NCI-H2081 treated with DMSO at 0.1 percent for 48 hours (cell line): ENCODE data around the gene TOMM20L.
"Not testable (repeated sequence)": the region's sequence is repeated elsewhere in the genome, so short reads cannot be mapped to it uniquely, and the experiment has no call there.

Experiments
- DNase-seq: peaks from one replicate; lab custom pipeline; 2025; lab: John Stamatoyannopoulos, UW

TOMM20L gene

GRCh38 chr14:58395812-58396788 lies at the start of gene TOMM20L:
Gene TOMM20L (plus strand): TSS chr14:58395930. CDS start chr14:58395958, 28 bp downstream.
- DNase-seq = no peak

- no peak for DNase-seq
Measured at GRCh38 chr14:58353516-58354299, 42.0 kb upstream of the TOMM20L start.

- no peak for DNase-seq
Measured at GRCh38 chr14:58354808-58355207, 40.9 kb upstream of the TOMM20L start.

- no peak for DNase-seq
Measured at GRCh38 chr14:58356268-58356667, 39.5 kb upstream of the TOMM20L start.

- not testable (repeated sequence) for DNase-seq
Measured at GRCh38 chr14:58362272-58362671, 33.5 kb upstream of the TOMM20L start.

GRCh38 chr14:58362798-58363412 lies 32.8 kb upstream of the TOMM20L start:
- DNase-seq = peak; percentile 8

- no peak for DNase-seq
Measured at GRCh38 chr14:58364316-58364715, 31.4 kb upstream of the TOMM20L start.

- no peak for DNase-seq
Measured at GRCh38 chr14:58367296-58367695, 28.4 kb upstream of the TOMM20L start.

- no peak for DNase-seq
Measured at GRCh38 chr14:58368956-58369355, 26.8 kb upstream of the TOMM20L start.

GRCh38 chr14:58376791-58377190 lies 18.9 kb upstream of the TOMM20L start:
- no peak for DNase-seq

GRCh38 chr14:58390830-58391229 lies 4.9 kb upstream of the TOMM20L start:
- no peak for DNase-seq

GRCh38 chr14:58395562-58395811 lies 243 bp upstream of the TOMM20L start:
- no peak for DNase-seq

- no peak for DNase-seq
Measured at GRCh38 chr14:58397156-58397555, 1.4 kb downstream of the TOMM20L start.

- DNase-seq = no peak
Measured at GRCh38 chr14:58398495-58398894, 2.8 kb downstream of the TOMM20L start.

GRCh38 chr14:58398895-58399294 lies 3.2 kb downstream of the TOMM20L start:
- no peak for DNase-seq

GRCh38 chr14:58401587-58401986 lies 5.9 kb downstream of the TOMM20L start:
- DNase-seq = no peak

- no peak for DNase-seq
Measured at GRCh38 chr14:58408681-58409215, 13.0 kb downstream of the TOMM20L start.

- no peak for DNase-seq
Measured at GRCh38 chr14:58414845-58415244, 19.1 kb downstream of the TOMM20L start.

GRCh38 chr14:58415636-58416547 lies 20.2 kb downstream of the TOMM20L start:
- no peak for DNase-seq

GRCh38 chr14:58416934-58417333 lies 21.2 kb downstream of the TOMM20L start:
- DNase-seq = not testable (repeated sequence)

- DNase-seq = peak; percentile 44
Measured at GRCh38 chr14:58426670-58427280, 31.0 kb downstream of the TOMM20L start.
